ENCODE data around the gene COMT.
"Not testable (repeated sequence)": the region's sequence is repeated elsewhere in the genome, so short reads cannot be mapped to it uniquely, and the experiment has no call there.

The COMT gene

GRCh38 chr22:19941365-19942082 is at the start of gene COMT, which contains the start of gene TXNRD2:
COMT (plus strand) TSS chr22:19941772; CDS start chr22:19962527, 20,755 bp downstream.
TXNRD2 (minus strand) TSS chr22:19941818; CDS start chr22:19941803, 15 bp downstream.
- peak; percentile 15 to 67 (median 62) for DNase-seq

GRCh38 chr22:19892257-19892879 is 49.2 kb upstream of the COMT start:
- DNase-seq = peak in 2 of 3 experiments; percentile 77 to 88

DNA sequence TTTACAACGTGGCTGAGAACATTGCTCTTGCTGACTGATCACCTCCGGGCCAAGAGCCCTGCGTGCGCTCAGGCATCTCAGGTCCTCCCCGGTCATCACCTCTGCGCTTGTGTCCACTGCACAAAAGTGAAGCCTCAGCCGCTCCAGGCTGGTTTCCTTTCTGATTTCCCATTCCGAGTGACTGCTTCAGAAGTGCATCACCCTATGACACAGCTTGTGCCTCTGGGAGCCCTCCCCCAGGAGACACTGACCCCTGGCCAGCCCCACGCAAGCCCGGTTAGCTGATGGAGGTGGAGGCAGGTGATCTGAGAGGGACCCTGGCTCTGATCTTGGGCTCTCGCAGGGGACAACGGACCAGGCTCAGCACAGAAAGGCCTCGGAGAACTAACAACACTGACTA is 48.6 kb upstream of the COMT start:
- peak in 1 of 3 experiments; percentile 24 for DNase-seq

DNA sequence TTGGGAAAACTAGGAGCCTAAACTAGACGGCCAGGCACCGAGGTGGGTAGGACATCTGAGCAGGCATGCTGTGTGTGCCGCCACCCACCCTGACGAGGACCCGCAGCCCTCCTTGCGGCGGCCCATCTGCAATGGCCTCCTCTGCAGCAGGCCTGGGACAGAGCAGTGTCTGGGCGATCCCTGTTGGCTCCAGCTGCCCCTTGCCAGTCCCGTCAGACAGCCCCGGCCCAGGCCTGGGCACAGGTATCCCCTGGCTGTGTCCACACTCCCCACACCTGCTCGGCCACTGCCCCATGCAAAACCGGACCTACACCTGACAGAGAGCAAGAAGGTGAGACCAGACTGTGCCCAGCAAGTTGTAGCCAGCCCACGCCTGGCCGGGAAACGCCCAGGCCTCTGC is 48.2 kb upstream of the COMT start:
- DNase-seq = no peak

- DNase-seq = no peak
These were observed 46.3 kb upstream of the COMT start for GRCh38 chr22:19895160-19895849.

GRCh38 chr22:19896665-19897355 is 44.8 kb upstream of the COMT start:
- no peak for DNase-seq

DNA sequence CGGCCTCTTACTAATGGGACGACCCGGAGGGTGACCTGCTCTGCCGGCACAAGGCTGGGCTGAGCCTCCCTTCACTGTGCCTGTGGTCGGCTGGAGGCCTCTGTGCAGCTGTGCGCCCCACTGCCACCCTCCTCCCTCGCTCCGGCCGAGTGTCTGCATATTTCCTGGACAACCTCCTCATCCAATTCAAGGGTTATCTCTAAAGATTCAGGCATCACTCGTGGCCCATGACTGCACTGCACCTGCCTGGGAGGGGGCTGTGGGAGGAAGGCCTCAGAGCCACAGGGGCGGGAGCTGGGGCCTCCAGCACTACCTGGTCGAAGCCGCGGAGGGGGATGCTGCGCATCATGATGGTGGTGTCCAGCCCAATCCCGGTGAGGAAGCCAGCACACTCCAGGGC is 43.8 kb upstream of the COMT start:
- no peak for DNase-seq

- no peak for DNase-seq
These were observed 43.4 kb upstream of the COMT start for GRCh38 chr22:19898145-19898544.

GRCh38 chr22:19898831-19899567 is 42.6 kb upstream of the COMT start:
- no peak for DNase-seq

DNA sequence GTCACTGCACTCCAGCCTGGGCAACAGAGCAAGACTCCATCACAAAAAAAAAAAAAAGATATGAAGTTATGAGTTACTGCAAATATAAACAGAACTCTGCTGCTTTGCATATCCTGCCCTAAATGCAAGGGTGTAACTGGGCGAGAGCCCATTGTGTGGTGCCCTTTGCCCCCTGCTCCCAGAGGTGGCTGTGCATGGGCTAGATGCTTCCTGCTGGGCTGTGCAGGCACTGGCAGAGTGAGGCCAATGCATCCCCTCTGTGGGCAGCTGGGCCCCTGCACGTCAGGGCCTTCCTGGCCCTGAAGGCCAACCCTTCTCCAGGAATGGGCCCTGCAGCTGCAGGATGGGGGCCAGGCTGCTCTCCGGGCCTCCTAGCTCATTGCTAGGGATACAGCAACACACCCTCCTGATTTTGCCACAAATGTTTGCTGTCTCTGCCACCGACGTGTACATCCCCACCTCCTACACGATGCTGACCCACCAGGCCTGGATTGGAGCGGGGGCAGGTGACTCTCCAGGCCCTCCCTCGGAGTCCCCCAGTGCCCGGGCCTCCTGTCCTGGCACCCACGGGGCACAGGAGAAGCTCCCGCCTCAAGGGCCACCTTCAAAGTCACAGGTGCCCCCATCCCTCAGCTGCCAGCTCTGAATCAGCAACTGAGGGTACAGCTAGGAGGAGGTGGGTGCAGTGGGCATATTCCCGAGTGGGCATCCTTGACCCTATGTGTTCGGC is 40.7 kb upstream of the COMT start:
- no peak for DNase-seq

DNA sequence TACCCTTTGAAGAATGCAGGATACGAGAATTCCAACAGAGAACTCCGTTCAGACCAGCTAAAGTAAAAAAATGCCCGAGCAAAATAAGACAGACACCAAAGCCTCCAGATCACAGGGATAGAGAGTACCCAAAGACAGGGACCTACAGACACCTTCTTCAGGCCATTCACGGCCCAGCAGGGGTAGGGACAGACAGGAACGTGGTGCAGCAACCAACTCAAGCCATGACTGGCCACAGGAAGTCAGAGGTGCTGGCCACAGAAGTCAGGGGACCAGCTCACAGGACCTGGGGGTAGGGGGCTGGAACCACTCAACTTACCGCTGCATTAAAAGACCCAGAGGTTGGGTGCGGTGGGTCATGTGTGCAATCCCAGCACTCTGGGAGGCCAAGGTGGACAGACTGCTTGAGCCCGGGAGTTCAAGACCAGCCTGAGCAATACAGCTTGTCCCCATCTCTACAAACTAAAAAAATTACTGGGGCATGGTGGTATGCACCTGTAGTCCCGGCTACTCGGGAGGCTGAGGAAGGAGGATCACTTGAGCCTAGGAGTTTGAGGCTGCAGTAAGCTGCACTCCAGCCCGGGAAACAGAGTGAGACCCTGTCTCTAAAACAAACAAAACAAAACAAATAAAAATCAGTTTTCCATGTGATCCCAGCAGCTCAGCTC is 39.9 kb upstream of the COMT start:
- DNase-seq = no peak

DNA sequence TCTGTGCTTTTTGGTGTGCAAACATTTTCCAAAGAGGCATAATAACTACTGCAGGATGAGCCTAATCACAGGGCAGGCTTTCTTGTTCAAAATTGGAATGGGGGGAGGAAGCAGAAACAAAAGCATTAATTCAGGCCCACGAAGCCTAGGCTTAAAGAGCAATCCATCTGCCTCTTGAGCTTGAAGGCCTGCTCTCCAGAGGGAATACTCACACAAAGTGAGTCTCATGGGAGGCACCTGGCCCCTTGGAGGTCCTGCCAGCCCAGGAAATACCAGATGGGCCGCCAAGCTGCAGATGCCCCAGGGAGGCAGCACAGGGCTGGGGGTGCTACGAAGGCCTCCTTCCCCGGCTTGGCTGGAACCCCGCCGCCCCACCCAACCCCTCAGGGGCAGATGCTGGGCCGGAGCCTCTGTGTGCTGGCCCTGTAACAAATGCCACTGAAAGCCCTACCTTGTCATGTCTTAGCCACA is 39.3 kb upstream of the COMT start:
- DNase-seq = peak; percentile 40 to 83 (median 46)

- DNase-seq = peak in 2 of 3 experiments; percentile 9 to 41
These were observed 38.5 kb upstream of the COMT start for GRCh38 chr22:19903031-19903430.

DNA sequence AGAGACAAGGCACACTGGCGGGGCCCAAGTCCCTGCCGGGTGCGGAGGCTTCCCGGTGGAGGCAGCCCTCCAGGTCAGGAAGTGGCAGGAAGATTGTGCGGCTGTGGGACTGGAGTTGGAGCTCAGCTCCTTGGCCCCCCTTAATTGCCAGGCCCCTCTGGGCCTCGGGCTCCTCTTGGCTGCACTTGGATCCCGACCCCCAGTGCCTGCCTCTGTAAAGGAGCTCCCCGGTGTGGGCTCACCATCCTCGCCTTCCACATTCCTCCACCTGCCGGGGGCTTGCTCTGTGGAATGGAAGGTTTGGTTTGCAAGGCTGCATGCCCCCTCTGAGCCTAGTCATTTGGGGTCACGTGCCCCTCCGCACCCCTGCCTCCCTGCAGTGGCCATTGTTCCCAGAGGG is 38.1 kb upstream of the COMT start:
- no peak for DNase-seq

- DNase-seq = no peak
These were observed 37.3 kb upstream of the COMT start for GRCh38 chr22:19904174-19904856.

DNA sequence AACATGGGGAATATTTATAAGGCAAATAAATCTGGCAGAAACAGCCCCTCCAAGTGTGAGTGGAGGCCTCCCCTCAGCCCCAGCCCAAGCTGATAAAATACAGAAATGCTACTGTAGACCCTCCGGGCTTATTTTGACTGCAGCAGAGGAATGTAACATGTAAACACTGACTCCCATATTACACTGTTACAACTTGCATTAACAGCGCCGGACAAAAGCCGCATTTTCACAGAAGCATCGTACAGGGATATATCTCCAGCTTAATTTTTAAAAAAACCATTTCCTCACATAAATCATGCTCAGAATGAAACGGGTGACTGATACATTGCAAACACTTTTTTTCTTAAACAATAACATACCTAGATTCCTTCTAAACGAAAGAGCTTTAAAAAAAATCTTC is 36.6 kb upstream of the COMT start:
- no peak for DNase-seq

DNA sequence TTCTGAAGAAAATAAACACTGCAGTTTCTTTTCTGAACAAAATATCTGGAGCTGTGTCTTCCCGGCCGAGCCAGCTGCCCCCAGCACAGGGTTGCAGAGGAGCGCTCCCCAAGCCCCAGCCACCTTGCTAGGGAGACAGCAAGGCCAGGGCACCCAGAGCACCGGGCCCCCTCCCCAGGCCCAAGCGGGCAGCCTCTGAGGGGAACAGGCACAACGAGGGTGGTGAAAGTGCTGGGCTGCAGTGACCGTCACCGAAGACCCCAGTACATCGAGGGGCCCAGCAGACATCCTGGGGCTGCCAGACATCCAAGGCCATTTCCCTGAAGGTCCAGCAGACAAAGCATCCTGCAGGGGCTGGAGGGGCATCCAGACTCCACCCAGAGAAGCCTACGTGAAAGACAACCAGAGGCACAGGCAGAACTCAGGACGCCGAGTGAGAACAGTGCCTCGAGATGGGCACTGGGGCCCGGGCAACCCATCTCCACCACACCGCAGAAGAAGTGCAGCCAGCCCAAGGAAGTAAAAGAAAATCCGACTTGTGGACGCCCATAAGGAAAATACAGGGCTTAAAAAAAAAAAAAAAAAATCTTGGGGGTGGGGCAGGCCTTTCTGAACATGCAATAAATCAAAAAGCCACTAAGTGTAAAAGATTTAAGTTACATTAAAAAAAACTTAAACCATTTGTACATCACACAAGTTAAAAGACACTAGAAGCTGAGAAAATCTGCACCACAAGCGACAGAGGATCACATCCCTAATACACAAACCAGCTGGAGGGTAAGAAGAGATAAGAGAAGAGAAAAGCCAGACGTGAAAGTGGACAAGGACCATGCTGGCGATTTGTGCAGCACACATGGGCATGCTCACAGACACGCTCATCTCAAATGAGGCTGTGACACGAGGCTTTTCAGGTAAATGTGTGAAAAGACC is 36.0 kb upstream of the COMT start:
- no peak for DNase-seq

- not testable (repeated sequence) for DNase-seq
These were observed 34.7 kb upstream of the COMT start for GRCh38 chr22:19906864-19907263.

- DNase-seq = not testable (repeated sequence)
These were observed 33.7 kb upstream of the COMT start for GRCh38 chr22:19907902-19908301.
